ENCODE measurements around the gene PRRG3. TPM values are rescaled to one million over a fixed set of nuclear protein-coding genes. Genes with fewer than 3 reads are reported as not detected.

The PRRG3 gene
- total and polyA plus RNA-seq, 9 of the 15 experiments (the other 6 are each of a cell fraction or from before 2014, with no cell fraction given): not detected

- Histone ChIP-seq H3K4me3 (no peak overlapping the region), H2AFZ (ENCODE audit: low read depth, low read length) (no peak overlapping the region), H3K4me1 (replicated peaks in 1 of 2; ENCODE audit: control insufficient read depth in 2 of 2, insufficient read depth in 2 of 2, low read length in 2 of 2) (no peaks in the 10 kb centered on the region), H3K4me2 (ENCODE audit: insufficient read depth, low read length) (no peak overlapping the region), H4K20me1 (replicated peaks; ENCODE audit: control insufficient read depth, insufficient read depth, low read length) (no peaks in the 10 kb centered on the region), H3K27ac (ENCODE audit: extremely low read depth, low read depth, low read length) (no peak overlapping the region), H3K36me3 (ENCODE audit: control insufficient read depth, insufficient read depth, low read length) (no peaks in the 10 kb centered on the region), H3K9me1 (ENCODE audit: control insufficient read depth, insufficient read depth, low read length) (no peaks in the 10 kb centered on the region), H3K79me2 (ENCODE audit: control insufficient read depth, insufficient read depth, low read length) (no peaks in the 10 kb centered on the region), H3K9ac (ENCODE audit: insufficient read depth in 1 of 2, low read depth in 2 of 2, low read length in 2 of 2) (no peak overlapping the region), H3K27me3 (ENCODE audit: control insufficient read depth in 2 of 2, insufficient read depth in 2 of 2, low read length in 2 of 2) (peaks cover 2 to 41% of the 10 kb centered on the region in 2 experiments; a peak in 4 of 5 replicates), H3K9me3 (replicated peaks; ENCODE audit: control insufficient read depth, insufficient read depth, low read depth, low read length) (no peaks in the 10 kb centered on the region)
- intact Hi-C loops (cut with micrococcal nuclease): loop anchor here (10.0 kb wide), 1 partner anchor 1172 kb away; no protein-coding TSS in a partner anchor
- POLR2A ChIA-PET: no interaction called here
- BruUV-seq (replicated peaks): no TSS peak
- in situ Hi-C loops (cut with MboI): no loop called here
- no peak for ATAC-seq
- 5% methylated on average over 4 of the region's 5 CpGs for WGBS (ENCODE audit: insufficient coverage, low coverage, missing lambda C conversion rate)
- CTCF ChIA-PET (ENCODE audit: low intra/inter-chr PET ratio): no interaction called here
- no peak for FAIRE-seq
- DNase-seq (ENCODE audit: extremely low read depth in 1 of 4, low spot score in 3 of 4): no peak
- TF ChIP-seq NUFIP1 (IDR thresholded peaks at IDR 0.05; ENCODE audit: partially characterized antibody) (no peak), MCM3 (IDR thresholded peaks at IDR 0.05) (no peak), ZNF780A (CRISPR knock-in tag; IDR thresholded peaks at IDR 0.05) (no peak), ZNF764 (CRISPR knock-in tag; IDR thresholded peaks at IDR 0.05; ENCODE audit: low read depth) (no peak), TCF7 (IDR thresholded peaks at IDR 0.05; ENCODE audit: borderline replicate concordance) (no peak), NFE2L1 (tag; IDR thresholded peaks at IDR 0.05; ENCODE audit: borderline replicate concordance, low read depth) (no peak), CC2D1A (IDR thresholded peaks at IDR 0.05) (no peak), ZNF77 (CRISPR knock-in tag; IDR thresholded peaks at IDR 0.05) (no peak), SIN3A (IDR thresholded peaks at IDR 0.05; ENCODE audit: borderline replicate concordance in 2 of 2, control insufficient read depth in 1 of 2, low read depth in 2 of 2, low read length in 2 of 2) (no peak), E2F3 (CRISPR knock-in tag; IDR thresholded peaks at IDR 0.05) (no peak), CCNT2 (IDR thresholded peaks at IDR 0.05; ENCODE audit: borderline replicate concordance, extremely low read depth, insufficient read length, low read depth, low read length) (no peak), ZBTB40 (IDR thresholded peaks at IDR 0.05) (no peak), ZBTB40 (CRISPR knock-in tag; IDR thresholded peaks at IDR 0.05) (no peak), NR0B1 (IDR thresholded peaks at IDR 0.05; ENCODE audit: partially characterized antibody) (no peak)
Observed at GRCh38 chrX:151742311-151742710, 47.1 kb downstream of the PRRG3 start.

All from K562 (cell line).